Neutrophil (primary cell): Measurements from ENCODE around the gene PGAP1.

ENCODE experiments used
- H3K27ac ChIP-seq: fragments of 200-600 bp; sonication (generic); 2 replicates; pipeline ENCODE4 v1.5.1; 2016; ENCODE audit warnings: mild to moderate bottlenecking, moderate library complexity
- H3K27me3 ChIP-seq: fragments of 200-600 bp; sonication (generic); 2 replicates; pipeline ENCODE4 v1.6.0; 2016; ENCODE audit warnings: mild to moderate bottlenecking
- H3K36me3 ChIP-seq: fragments of 200-600 bp; sonication (generic); 2 replicates; pipeline ENCODE4 v1.5.1; 2017
- H3K4me1 ChIP-seq, 2 experiments: fragments of 200-600 bp in 1 of 2; sonication (generic) in 1 of 2; 1 replicate in 1 of 2; 2 replicates in 1 of 2; pipeline versions ENCODE4 v1.5.1 to v1.6.1; 2013 to 2016; ENCODE audit warnings: low read depth in 1 of 2, low read length in 1 of 2, mild to moderate bottlenecking in 1 of 2, moderate library complexity in 1 of 2; ENCODE audit not compliant: control insufficient read depth in 1 of 2, insufficient read depth in 1 of 2
- H3K4me3 ChIP-seq, 2 experiments: fragments of 200-600 bp in 1 of 2; sonication (generic) in 1 of 2; 1 replicate in 1 of 2; 2 replicates in 1 of 2; pipeline ENCODE4 v1.5.1; 2013 to 2016; ENCODE audit warnings: low read depth in 1 of 2, low read length in 1 of 2, mild to moderate bottlenecking in 1 of 2, moderate library complexity in 1 of 2
- H3K9me3 ChIP-seq: fragments of 200-600 bp; sonication (generic); 2 replicates; pipeline ENCODE4 v1.5.1; 2016
- TF ChIP-seq, protein P1 (sequence below): fragments of 200-600 bp; sonication (generic); IDR thresholded peaks from 2 replicates; pipeline ENCODE4 v1.5.1; 2016; ENCODE audit warnings: antibody characterized with exemption

PGAP1 gene

DNA sequence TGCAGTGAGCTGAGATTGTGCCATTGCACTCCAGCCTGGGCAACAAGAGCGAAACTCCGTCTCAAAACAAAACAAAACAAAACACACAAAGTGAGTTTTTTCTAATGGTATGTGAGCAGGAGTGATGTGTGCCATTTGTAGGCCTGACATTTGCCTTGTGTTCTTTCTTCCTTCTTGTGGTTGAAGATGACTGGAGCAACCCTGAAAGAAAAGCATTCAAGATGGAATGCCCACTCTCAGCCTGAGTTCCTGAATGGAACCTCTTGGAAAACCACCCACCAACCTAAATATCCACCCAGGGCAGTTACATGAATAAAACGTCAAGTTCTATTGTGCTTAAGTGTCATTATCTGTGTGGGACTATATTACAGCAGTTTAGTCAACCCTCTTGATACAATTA lies 26.5 kb downstream of the PGAP1 start:
- H3K36me3 ChIP-seq, result no peaks in the 10 kb centered on the region
- no peaks in the 10 kb centered on the region for H3K27me3 ChIP-seq
- H3K27ac ChIP-seq, result no peak overlapping the region
- H3K4me3 ChIP-seq, result no peak overlapping the region
- TF ChIP-seq, protein P1, sequence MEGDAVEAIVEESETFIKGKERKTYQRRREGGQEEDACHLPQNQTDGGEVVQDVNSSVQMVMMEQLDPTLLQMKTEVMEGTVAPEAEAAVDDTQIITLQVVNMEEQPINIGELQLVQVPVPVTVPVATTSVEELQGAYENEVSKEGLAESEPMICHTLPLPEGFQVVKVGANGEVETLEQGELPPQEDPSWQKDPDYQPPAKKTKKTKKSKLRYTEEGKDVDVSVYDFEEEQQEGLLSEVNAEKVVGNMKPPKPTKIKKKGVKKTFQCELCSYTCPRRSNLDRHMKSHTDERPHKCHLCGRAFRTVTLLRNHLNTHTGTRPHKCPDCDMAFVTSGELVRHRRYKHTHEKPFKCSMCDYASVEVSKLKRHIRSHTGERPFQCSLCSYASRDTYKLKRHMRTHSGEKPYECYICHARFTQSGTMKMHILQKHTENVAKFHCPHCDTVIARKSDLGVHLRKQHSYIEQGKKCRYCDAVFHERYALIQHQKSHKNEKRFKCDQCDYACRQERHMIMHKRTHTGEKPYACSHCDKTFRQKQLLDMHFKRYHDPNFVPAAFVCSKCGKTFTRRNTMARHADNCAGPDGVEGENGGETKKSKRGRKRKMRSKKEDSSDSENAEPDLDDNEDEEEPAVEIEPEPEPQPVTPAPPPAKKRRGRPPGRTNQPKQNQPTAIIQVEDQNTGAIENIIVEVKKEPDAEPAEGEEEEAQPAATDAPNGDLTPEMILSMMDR, result no peak
- H3K9me3 ChIP-seq, result no peaks in the 10 kb centered on the region
- no peaks in the 10 kb centered on the region for H3K4me1 ChIP-seq

DNA sequence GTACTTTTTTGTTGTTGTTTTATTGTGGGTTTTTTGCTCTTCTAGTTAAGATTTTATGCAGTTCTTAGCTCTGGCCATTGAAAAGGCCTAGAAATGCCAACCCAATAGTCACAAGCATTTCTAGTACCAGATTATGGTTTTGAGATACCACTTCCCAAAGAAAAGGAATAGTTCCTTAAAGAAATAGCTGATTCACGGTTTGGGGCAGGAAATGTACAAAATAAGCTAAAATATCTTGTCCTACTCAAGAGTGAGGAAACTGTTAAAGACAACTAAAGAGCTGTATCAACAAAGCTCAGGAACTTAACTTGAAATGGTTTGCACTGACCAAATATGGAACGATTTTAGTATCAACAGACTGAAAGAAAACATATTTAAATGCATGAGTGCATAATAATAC lies 35.4 kb downstream of the PGAP1 start:
- no peaks in the 10 kb centered on the region for H3K9me3 ChIP-seq
- no peak overlapping the region for H3K27ac ChIP-seq
- no peaks in the 10 kb centered on the region for H3K4me1 ChIP-seq
- H3K4me3 ChIP-seq, result no peak overlapping the region
- TF ChIP-seq, protein P1, result no peak
- no peaks in the 10 kb centered on the region for H3K36me3 ChIP-seq
- no peaks in the 10 kb centered on the region for H3K27me3 ChIP-seq

DNA sequence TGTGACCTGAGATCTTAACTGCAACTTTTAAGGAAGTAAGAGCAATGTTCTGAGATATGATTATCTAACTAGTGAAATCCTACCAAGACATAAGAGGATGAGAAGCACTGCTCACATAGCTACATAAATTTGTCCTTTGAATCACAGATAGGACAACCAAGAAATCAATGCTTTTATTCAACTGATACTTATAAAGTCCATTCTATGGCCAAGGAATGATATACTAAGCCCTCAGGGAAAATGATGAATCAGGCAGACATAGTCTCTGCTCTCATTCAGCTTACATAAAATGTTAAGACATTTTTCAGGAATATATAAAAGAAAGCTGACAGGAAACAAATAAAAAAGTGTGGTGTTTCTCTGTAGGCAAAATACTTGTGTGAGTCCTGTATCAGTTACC lies 39.1 kb downstream of the PGAP1 start:
- H3K4me3 ChIP-seq, result no peak overlapping the region
- no peaks in the 10 kb centered on the region for H3K9me3 ChIP-seq
- no peaks in the 10 kb centered on the region for H3K4me1 ChIP-seq
- H3K27ac ChIP-seq, result no peak overlapping the region
- TF ChIP-seq, protein P1, result no peak
- no peaks in the 10 kb centered on the region for H3K36me3 ChIP-seq
- H3K27me3 ChIP-seq, result no peaks in the 10 kb centered on the region

DNA sequence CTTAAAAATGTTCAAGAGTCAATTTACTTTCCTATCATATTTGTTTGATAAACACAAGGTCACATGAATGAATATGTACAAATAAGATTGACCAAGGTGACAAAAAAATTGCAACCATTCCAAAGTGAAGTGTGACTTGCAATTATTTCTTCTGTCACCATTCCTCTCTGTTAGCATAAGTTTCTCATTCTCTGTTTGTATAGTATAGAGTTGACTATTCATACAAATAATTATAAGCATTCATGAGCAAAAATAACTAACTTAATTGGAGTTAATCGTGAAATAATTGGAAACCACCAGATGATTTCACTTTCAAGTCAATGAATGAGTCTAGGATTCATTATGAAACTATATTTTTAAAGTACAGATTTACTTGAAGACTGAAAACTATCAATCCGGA lies 42.1 kb downstream of the PGAP1 start:
- Histone ChIP-seq H3K4me1 (no peaks in the 10 kb centered on the region), H3K27ac (no peak overlapping the region), H3K27me3 (no peaks in the 10 kb centered on the region), H3K36me3 (no peaks in the 10 kb centered on the region), H3K4me3 (no peak overlapping the region), H3K9me3 (no peaks in the 10 kb centered on the region)
- TF ChIP-seq, protein P1, result no peak

DNA sequence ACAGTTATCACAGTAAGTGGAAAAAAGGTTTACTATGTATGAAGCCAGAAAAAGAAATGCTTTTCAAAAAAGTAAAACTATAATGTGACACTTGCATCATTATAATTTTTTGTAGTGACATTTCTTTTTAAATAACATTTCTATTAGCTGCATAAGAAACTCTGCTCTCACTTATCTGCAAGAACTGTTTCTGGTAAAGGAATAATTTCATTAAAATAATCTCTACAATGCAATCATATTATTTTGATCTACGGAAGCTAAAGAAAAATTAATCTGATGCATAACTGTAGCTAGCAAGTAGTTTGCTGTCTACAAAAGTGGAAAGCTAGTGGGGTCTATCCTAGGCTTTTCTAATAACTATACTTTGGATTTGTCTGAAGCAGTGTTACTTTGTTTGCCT lies 50.1 kb downstream of the PGAP1 start:
- Histone ChIP-seq H3K27me3 (no peaks in the 10 kb centered on the region), H3K36me3 (no peaks in the 10 kb centered on the region), H3K27ac (no peak overlapping the region), H3K4me1 (no peaks in the 10 kb centered on the region), H3K9me3 (no peaks in the 10 kb centered on the region), H3K4me3 (no peak overlapping the region)
- TF ChIP-seq, protein P1, result no peak

DNA sequence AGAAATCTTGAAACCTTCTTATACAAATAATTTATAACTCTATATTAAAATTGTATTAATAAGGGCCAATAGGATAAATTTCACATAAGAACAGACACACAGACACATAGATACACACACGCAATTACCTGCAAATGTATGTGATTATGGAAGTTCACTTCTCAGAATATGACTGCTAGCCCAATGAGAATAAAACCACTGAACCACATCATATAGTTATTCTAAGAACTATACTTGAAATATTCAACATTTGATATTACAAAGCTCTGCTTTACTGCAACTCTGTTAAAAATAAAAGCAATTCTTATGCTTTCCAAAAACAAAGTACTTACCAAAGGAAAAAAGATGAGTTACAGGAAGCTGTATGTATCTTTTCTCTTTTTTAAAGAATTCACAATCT lies 51.1 kb downstream of the PGAP1 start:
- Histone ChIP-seq H3K4me3 (no peak overlapping the region), H3K36me3 (no peaks in the 10 kb centered on the region), H3K27ac (no peak overlapping the region), H3K4me1 (no peaks in the 10 kb centered on the region), H3K9me3 (no peaks in the 10 kb centered on the region), H3K27me3 (no peaks in the 10 kb centered on the region)
- TF ChIP-seq, protein P1, result no peak
